Esophagus squamous epithelium (tissue), 4 donors: ENCODE data around the gene GLS.
"Not testable (repeated sequence)": the region's sequence is repeated elsewhere in the genome, so short reads cannot be mapped to it uniquely, and the experiment has no call there.

Experiments
- POLR2A ChIP-seq, 4 donors: fragments of 450-650 bp; IDR thresholded peaks; one replicate each; pipeline ENCODE4 v1.6.1; 2017; ENCODE audit warnings: antibody characterized with exemption in 4 of 4, mild to moderate bottlenecking in 4 of 4, moderate library complexity in 3 of 4
- TF ChIP-seq, protein P1 (sequence below), 6 experiments: fragments of 450-650 bp in 4 of 6; fragments of 200-600 bp in 2 of 6; sonication (generic) in 2 of 6; IDR thresholded peaks; one replicate each; pipeline ENCODE4 v1.5.1; 2016 to 2019; ENCODE audit warnings: antibody characterized with exemption in 6 of 6, mild to moderate bottlenecking in 4 of 6, moderate library complexity in 4 of 6

DNA sequence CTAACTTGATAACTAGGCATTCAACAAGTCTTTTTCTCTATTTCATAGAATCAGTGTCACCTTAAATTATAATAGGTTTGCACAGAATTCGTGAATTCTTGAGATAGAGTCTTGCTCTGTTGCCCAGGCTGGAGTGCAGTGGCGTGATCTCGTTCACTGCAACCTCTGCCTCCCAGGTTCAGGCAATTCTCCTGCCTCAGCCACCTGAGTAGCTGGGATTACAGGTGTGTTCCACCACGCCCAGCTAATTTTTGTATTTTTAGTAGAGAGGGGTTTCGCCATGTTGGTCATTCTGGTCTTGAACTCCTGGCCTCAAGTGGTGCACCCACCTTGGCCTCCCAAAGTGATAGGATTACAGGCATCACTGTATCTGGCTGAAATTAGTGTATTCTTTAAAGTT lies 80.5 kb downstream of the GLS start:
- TF ChIP-seq, protein P1, sequence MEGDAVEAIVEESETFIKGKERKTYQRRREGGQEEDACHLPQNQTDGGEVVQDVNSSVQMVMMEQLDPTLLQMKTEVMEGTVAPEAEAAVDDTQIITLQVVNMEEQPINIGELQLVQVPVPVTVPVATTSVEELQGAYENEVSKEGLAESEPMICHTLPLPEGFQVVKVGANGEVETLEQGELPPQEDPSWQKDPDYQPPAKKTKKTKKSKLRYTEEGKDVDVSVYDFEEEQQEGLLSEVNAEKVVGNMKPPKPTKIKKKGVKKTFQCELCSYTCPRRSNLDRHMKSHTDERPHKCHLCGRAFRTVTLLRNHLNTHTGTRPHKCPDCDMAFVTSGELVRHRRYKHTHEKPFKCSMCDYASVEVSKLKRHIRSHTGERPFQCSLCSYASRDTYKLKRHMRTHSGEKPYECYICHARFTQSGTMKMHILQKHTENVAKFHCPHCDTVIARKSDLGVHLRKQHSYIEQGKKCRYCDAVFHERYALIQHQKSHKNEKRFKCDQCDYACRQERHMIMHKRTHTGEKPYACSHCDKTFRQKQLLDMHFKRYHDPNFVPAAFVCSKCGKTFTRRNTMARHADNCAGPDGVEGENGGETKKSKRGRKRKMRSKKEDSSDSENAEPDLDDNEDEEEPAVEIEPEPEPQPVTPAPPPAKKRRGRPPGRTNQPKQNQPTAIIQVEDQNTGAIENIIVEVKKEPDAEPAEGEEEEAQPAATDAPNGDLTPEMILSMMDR (IDR thresholded peaks at IDR 0.05) = not testable (repeated sequence)
- TF ChIP-seq POLR2A (IDR thresholded peaks at IDR 0.05) = not testable (repeated sequence)
